OCI-LY7 (cell line): ENCODE results near the gene DUSP28.

Source experiments
- CTCF ChIP-seq: fragments of 200-600 bp; sonication (generic); conservative IDR thresholded peaks from 2 replicates; pipeline ENCODE4 v1.5.1; 2014; ENCODE audit warnings: mild to moderate bottlenecking, antibody characterized with exemption, low read length, moderate library complexity, mixed read lengths
- EZH2phosphoT487 ChIP-seq: fragments of 200-600 bp; sonication (generic); IDR thresholded peaks from 2 replicates; pipeline ENCODE4 v1.6.1; 2018; ENCODE audit warnings: low read depth, borderline replicate concordance, mild to moderate bottlenecking, mixed run types, antibody characterized with exemption, low read length, moderate library complexity, mixed read lengths

GRCh38 chr2:240527153-240527750, 32.9 kb upstream of the DUSP28 start:
- TF ChIP-seq CTCF (no peak), EZH2phosphoT487 (no peak)
